ENCODE measurements around the gene CYSLTR2. TPM values are rescaled to one million over a fixed set of nuclear protein-coding genes. Genes with fewer than 3 reads are reported as not detected.

Gene CYSLTR2
- total and polyA plus RNA-seq, 2 of the 8 experiments (the other 6 are each of a cell fraction or from before 2014, with no cell fraction given): not detected

GRCh38 chr13:48637601-48638000, 16.1 kb upstream of the CYSLTR2 start:
- H2AK5ac ChIP-seq (ENCODE audit: low read depth, low read length): no peak overlapping the region
- H3K79me2 ChIP-seq (ENCODE audit: control insufficient read depth in 1 of 2, insufficient read depth in 2 of 2, low read length in 2 of 2): no peaks in the 10 kb centered on the region
- H4K8ac ChIP-seq (ENCODE audit: extremely low read depth, insufficient read depth, low read length): no peak overlapping the region
- no peak overlapping the region for H2BK20ac ChIP-seq (ENCODE audit: low read length)
- POLR2A ChIA-PET (ENCODE audit: partially characterized antibody): interaction anchor here (1.5 kb wide), 1 partner anchor 14 kb away, joined by 3 read pairs; no protein-coding TSS in a partner anchor
- H2BK5ac ChIP-seq (ENCODE audit: low read depth, low read length): no peak overlapping the region
- no peak overlapping the region for H4K5ac ChIP-seq (ENCODE audit: insufficient read length, low read depth, low read length)
- no peak for DNase-seq (ENCODE audit: low read depth in 1 of 2, low spot score in 2 of 2)
- H3K36me3 ChIP-seq (ENCODE audit: control insufficient read depth in 2 of 4, insufficient read depth in 4 of 4, low read length in 3 of 4): no peaks in the 10 kb centered on the region
- H2AFZ ChIP-seq (ENCODE audit: low read length): no peak overlapping the region
- no peak overlapping the region for H3K56ac ChIP-seq (replicated peaks; ENCODE audit: insufficient read length, low read depth, low read length)
- H2BK15ac ChIP-seq (ENCODE audit: low read length): no peak overlapping the region
- H3K23ac ChIP-seq (ENCODE audit: insufficient read length): no peak overlapping the region
- no peak overlapping the region for H3K27ac ChIP-seq (ENCODE audit: low read depth, low read length)
- H3K9ac ChIP-seq (replicated peaks in 1 of 4; ENCODE audit: extremely low read depth in 1 of 4, low read depth in 3 of 4, low read length in 3 of 4): no peak overlapping the region
- H4K20me1 ChIP-seq (replicated peaks in 1 of 2; ENCODE audit: control insufficient read depth in 1 of 2, insufficient read depth in 2 of 2, low read length in 2 of 2): no peaks in the 10 kb centered on the region
- no peak overlapping the region for H3K18ac ChIP-seq (ENCODE audit: extremely low read depth, low read length)
- no peak for FAIRE-seq
- H3K4me2 ChIP-seq (ENCODE audit: insufficient read depth in 1 of 2, low read depth in 2 of 2, low read length in 2 of 2): no peak overlapping the region
- no peaks in the 10 kb centered on the region for H3K4me1 ChIP-seq (replicated peaks in 1 of 4; ENCODE audit: control insufficient read depth in 3 of 4, insufficient read depth in 4 of 4, low read length in 3 of 4)
- no peaks in the 10 kb centered on the region for H3K27me3 ChIP-seq (replicated peaks in 1 of 4; ENCODE audit: control insufficient read depth in 3 of 4, extremely low read depth in 1 of 4, insufficient read depth in 3 of 4, low read length in 3 of 4)
- WGBS, 2 experiments (ENCODE audit: extremely low coverage in 1 of 2, insufficient coverage in 1 of 2, insufficient read length in 1 of 2, insufficient replicate concordance in 2 of 2, low coverage in 1 of 2, low lambda C conversion rate in 2 of 2, missing lambda C conversion rate in 1 of 2): 56% methylated on average over 2 of the region's 2 CpGs; no CpG with 5 or more reads in 1 of the 2 experiments
- H3K4me3 ChIP-seq (ENCODE audit: extremely low read depth in 1 of 4, insufficient read depth in 2 of 4, low read depth in 3 of 4, low read length in 4 of 4): no peak overlapping the region
- no peak overlapping the region for H3K4ac ChIP-seq (replicated peaks; ENCODE audit: insufficient read length, low read depth, low read length)
- H3K79me1 ChIP-seq (ENCODE audit: low read depth, low read length): no peaks in the 10 kb centered on the region
- no peak overlapping the region for H4K91ac ChIP-seq (replicated peaks; ENCODE audit: insufficient read length, low read length)
- CTCF ChIA-PET (ENCODE audit: partially characterized antibody): interaction anchor here (0.7 to 1.7 kb wide), 3 partner anchors 9 to 83 kb away, joined by 3 to 7 read pairs (median 5); no protein-coding TSS in a partner anchor
- no peaks in the 10 kb centered on the region; the same call in 1 of the 2 replicates for H3K23me2 ChIP-seq (ENCODE audit: low read depth, low read length)
- H2BK120ac ChIP-seq (replicated peaks; ENCODE audit: low read depth, low read length): no peak overlapping the region
- H3K14ac ChIP-seq (ENCODE audit: insufficient read length): no peak overlapping the region
- H3K9me3 ChIP-seq (ENCODE audit: insufficient read depth in 2 of 2, low read depth in 1 of 2, low read length in 1 of 2): peaks cover 9 to 11% of the 10 kb centered on the region in 2 experiments; a peak in 3 of 4 replicates
- no peak overlapping the region for H2BK12ac ChIP-seq (ENCODE audit: low read depth, low read length)
- no peak for TF ChIP-seq TAF1 (IDR thresholded peaks at IDR 0.05; ENCODE audit: low read depth, low read length)
- no peak for TF ChIP-seq JUN (IDR thresholded peaks at IDR 0.05; ENCODE audit: low read depth, low read length)
- no peak for TF ChIP-seq ATF2 (IDR thresholded peaks at IDR 0.05; ENCODE audit: low read length)
- no peak for TF ChIP-seq E2F6 (IDR thresholded peaks at IDR 0.05)
- TF ChIP-seq TCF12 (IDR thresholded peaks at IDR 0.05; ENCODE audit: low read depth, low read length): no peak
- TF ChIP-seq CTCF (IDR thresholded peaks at IDR 0.05; ENCODE audit: control extremely low read depth in 1 of 3, insufficient read depth in 1 of 3, low read depth in 1 of 3, low read length in 3 of 3): no peak
- no peak for TF ChIP-seq EZH2 (IDR thresholded peaks at IDR 0.05; ENCODE audit: low read depth, low read length, severe bottlenecking)
- no peak for TF ChIP-seq EP300 (IDR thresholded peaks at IDR 0.05; ENCODE audit: borderline replicate concordance in 1 of 2, low read depth in 2 of 2, low read length in 2 of 2)
